Measurements from ENCODE around the gene MPHOSPH6. TPM values are rescaled to one million over a fixed set of nuclear protein-coding genes. Genes with fewer than 3 reads are reported as not detected.

The MPHOSPH6 gene
- total and polyA plus RNA-seq, 2 donors (not counting 3 experiments of a cell fraction or from before 2014, with no cell fraction given), result 10.9 to 32.0 TPM

GRCh38 chr16:82134846-82135245 is 35.2 kb downstream of the MPHOSPH6 start:
- DNase-seq (ENCODE audit: low read depth, low spot score) (no peak), FAIRE-seq (no peak)
- ChIA-PET POLR2A (no interaction called here), CTCF (interaction anchor here (2.4 kb wide), 1 partner anchor 95 kb away, joined by 8 read pairs; no protein-coding TSS in a partner anchor)
- Histone ChIP-seq H3K4me3 (replicated peaks in 1 of 3; ENCODE audit: insufficient read depth in 1 of 3, low read depth in 1 of 3, low read length in 3 of 3) (no peak overlapping the region), H3K36me3 (ENCODE audit: control insufficient read depth in 2 of 2, extremely low read depth in 1 of 2, insufficient read depth in 2 of 2, low read length in 2 of 2) (no peaks in the 10 kb centered on the region), H3K9me1 (replicated peaks; ENCODE audit: control insufficient read depth, extremely low read depth, insufficient read depth, low read length) (no peaks in the 10 kb centered on the region), H4K20me1 (replicated peaks; ENCODE audit: control insufficient read depth, extremely low read depth, insufficient read depth, low read length) (no peaks in the 10 kb centered on the region), H3K9ac (replicated peaks; ENCODE audit: extremely low read depth, insufficient read depth, low read length) (no peak overlapping the region), H3K9me3 (replicated peaks; ENCODE audit: control insufficient read depth, insufficient read depth, low read length) (no peaks in the 10 kb centered on the region), H3K4me1 (ENCODE audit: control insufficient read depth, extremely low read depth, insufficient read depth, low read length) (peaks cover 3% of the 10 kb centered on the region), H3K4me2 (ENCODE audit: insufficient read depth, low read length) (no peak overlapping the region), H3K27ac (ENCODE audit: insufficient read depth, low read depth, low read length) (no peak overlapping the region), H3K27me3 (ENCODE audit: control insufficient read depth in 2 of 2, insufficient read depth in 2 of 2, low read length in 2 of 2) (no peaks in the 10 kb centered on the region), H2AFZ (ENCODE audit: low read depth, low read length) (no peak overlapping the region), H3K79me2 (ENCODE audit: control insufficient read depth, insufficient read depth, low read length) (no peaks in the 10 kb centered on the region)
- dilution Hi-C loops (cut with MboI; ENCODE audit: extremely low pct_ligation_motif_present, low sequenced_read_pairs) (no loop called here), intact Hi-C loops (cut with micrococcal nuclease) (no loop called here)
- TF ChIP-seq POLR2AphosphoS5 (IDR thresholded peaks at IDR 0.05; ENCODE audit: insufficient read depth, low read depth, low read length), result no peak
- TF ChIP-seq, protein P1, sequence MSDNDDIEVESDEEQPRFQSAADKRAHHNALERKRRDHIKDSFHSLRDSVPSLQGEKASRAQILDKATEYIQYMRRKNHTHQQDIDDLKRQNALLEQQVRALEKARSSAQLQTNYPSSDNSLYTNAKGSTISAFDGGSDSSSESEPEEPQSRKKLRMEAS (IDR thresholded peaks at IDR 0.05; ENCODE audit: insufficient read depth, insufficient read length), result no peak
- no peak for TF ChIP-seq GATA2 (IDR thresholded peaks at IDR 0.05; ENCODE audit: insufficient read depth, insufficient read length, low read depth, low read length)
- no peak for TF ChIP-seq EZH2 (IDR thresholded peaks at IDR 0.05; ENCODE audit: borderline replicate concordance, low read depth, low read length, severe bottlenecking)
- TF ChIP-seq JUN (IDR thresholded peaks at IDR 0.05; ENCODE audit: borderline replicate concordance, insufficient read depth, insufficient read length, low read depth), result no peak
- TF ChIP-seq MYC (IDR thresholded peaks at IDR 0.05; ENCODE audit: low read depth, low read length), result no peak
- no TSS peak for BruUV-seq (replicated peaks)

DNA sequence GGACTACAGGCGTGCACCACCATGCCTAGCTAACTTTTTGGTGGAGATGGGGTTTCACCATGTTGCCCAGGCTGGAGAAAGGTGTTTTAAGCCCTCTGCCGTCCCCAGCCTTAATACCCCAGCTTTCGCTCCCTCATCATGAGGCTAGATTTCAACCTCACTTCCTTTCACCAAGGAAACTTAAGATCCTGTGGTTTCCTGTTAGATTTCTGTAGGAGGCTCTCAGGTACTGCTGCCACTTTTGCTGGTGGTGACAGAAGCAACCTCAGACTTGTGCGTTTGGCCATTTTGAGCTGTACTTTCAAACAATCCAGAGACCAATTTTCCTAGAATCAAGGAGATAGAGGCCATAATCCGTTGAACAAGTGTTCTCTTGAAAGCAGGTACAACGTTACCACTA is 36.2 kb downstream of the MPHOSPH6 start:
- Histone ChIP-seq H3K4me2 (ENCODE audit: insufficient read depth, low read length) (no peak overlapping the region), H3K27me3 (ENCODE audit: control insufficient read depth in 2 of 2, insufficient read depth in 2 of 2, low read length in 2 of 2) (no peaks in the 10 kb centered on the region), H3K9me1 (replicated peaks; ENCODE audit: control insufficient read depth, extremely low read depth, insufficient read depth, low read length) (no peaks in the 10 kb centered on the region), H3K9ac (replicated peaks; ENCODE audit: extremely low read depth, insufficient read depth, low read length) (no peak overlapping the region), H4K20me1 (replicated peaks; ENCODE audit: control insufficient read depth, extremely low read depth, insufficient read depth, low read length) (no peaks in the 10 kb centered on the region), H3K9me3 (replicated peaks; ENCODE audit: control insufficient read depth, insufficient read depth, low read length) (no peaks in the 10 kb centered on the region), H3K79me2 (ENCODE audit: control insufficient read depth, insufficient read depth, low read length) (no peaks in the 10 kb centered on the region), H3K4me1 (ENCODE audit: control insufficient read depth, extremely low read depth, insufficient read depth, low read length) (peaks cover 3% of the 10 kb centered on the region), H3K36me3 (ENCODE audit: control insufficient read depth in 2 of 2, extremely low read depth in 1 of 2, insufficient read depth in 2 of 2, low read length in 2 of 2) (no peaks in the 10 kb centered on the region), H3K27ac (ENCODE audit: insufficient read depth, low read depth, low read length) (no peak overlapping the region), H2AFZ (ENCODE audit: low read depth, low read length) (no peak overlapping the region), H3K4me3 (replicated peaks in 1 of 3; ENCODE audit: insufficient read depth in 1 of 3, low read depth in 1 of 3, low read length in 3 of 3) (no peak overlapping the region)
- DNase-seq (ENCODE audit: low read depth, low spot score) (no peak), FAIRE-seq (no peak)
- POLR2A ChIA-PET, result no interaction called here
- BruUV-seq (replicated peaks), result no TSS peak
- CTCF ChIA-PET, result interaction anchor here (1.1 to 2.4 kb wide), 2 partner anchors 96 to 117 kb away, joined by 4 to 8 read pairs; no protein-coding TSS in a partner anchor
- dilution Hi-C loops (cut with MboI; ENCODE audit: extremely low pct_ligation_motif_present, low sequenced_read_pairs), result no loop called here
- TF ChIP-seq MYC (IDR thresholded peaks at IDR 0.05; ENCODE audit: low read depth, low read length) (no peak), JUN (IDR thresholded peaks at IDR 0.05; ENCODE audit: borderline replicate concordance, insufficient read depth, insufficient read length, low read depth) (no peak), POLR2AphosphoS5 (IDR thresholded peaks at IDR 0.05; ENCODE audit: insufficient read depth, low read depth, low read length) (no peak), POLR2A (IDR thresholded peaks at IDR 0.05; ENCODE audit: low read depth, low read length) (no peak), EZH2 (IDR thresholded peaks at IDR 0.05; ENCODE audit: borderline replicate concordance, low read depth, low read length, severe bottlenecking) (no peak)
- TF ChIP-seq, protein P2, sequence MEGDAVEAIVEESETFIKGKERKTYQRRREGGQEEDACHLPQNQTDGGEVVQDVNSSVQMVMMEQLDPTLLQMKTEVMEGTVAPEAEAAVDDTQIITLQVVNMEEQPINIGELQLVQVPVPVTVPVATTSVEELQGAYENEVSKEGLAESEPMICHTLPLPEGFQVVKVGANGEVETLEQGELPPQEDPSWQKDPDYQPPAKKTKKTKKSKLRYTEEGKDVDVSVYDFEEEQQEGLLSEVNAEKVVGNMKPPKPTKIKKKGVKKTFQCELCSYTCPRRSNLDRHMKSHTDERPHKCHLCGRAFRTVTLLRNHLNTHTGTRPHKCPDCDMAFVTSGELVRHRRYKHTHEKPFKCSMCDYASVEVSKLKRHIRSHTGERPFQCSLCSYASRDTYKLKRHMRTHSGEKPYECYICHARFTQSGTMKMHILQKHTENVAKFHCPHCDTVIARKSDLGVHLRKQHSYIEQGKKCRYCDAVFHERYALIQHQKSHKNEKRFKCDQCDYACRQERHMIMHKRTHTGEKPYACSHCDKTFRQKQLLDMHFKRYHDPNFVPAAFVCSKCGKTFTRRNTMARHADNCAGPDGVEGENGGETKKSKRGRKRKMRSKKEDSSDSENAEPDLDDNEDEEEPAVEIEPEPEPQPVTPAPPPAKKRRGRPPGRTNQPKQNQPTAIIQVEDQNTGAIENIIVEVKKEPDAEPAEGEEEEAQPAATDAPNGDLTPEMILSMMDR (IDR thresholded peaks at IDR 0.05; ENCODE audit: extremely low read depth in 1 of 2, insufficient read depth in 1 of 2, low read depth in 1 of 2, low read length in 2 of 2), result no peak
- TF ChIP-seq, protein P1 (IDR thresholded peaks at IDR 0.05; ENCODE audit: insufficient read depth, insufficient read length), result no peak
- intact Hi-C loops (cut with micrococcal nuclease), result no loop called here

All from endothelial cell of umbilical vein (primary cell).